EL (cell line): ENCODE data around the gene CDON.

Source experiments
- DNase-seq: peaks from one replicate; pipeline ENCODE4 v3.0.0-alpha.2; 2016

The CDON gene

GRCh38 chr11:126062679-126063506 is at the start of gene CDON:
Gene CDON (minus strand): TSS chr11:126062866. CDS start chr11:126023476, 39,390 bp downstream.
- DNase-seq: peak; percentile 89

- no peak for DNase-seq
Observed at GRCh38 chr11:126111458-126112116, 48.9 kb upstream of the CDON start.

- DNase-seq: peak; percentile 70
Observed at GRCh38 chr11:126109941-126110731, 47.5 kb upstream of the CDON start.

GRCh38 chr11:126106594-126107328 is 44.1 kb upstream of the CDON start:
- no peak for DNase-seq

GRCh38 chr11:126105748-126106080 is 43.0 kb upstream of the CDON start:
- DNase-seq: no peak

- DNase-seq: no peak
Observed at GRCh38 chr11:126105022-126105747, 42.5 kb upstream of the CDON start.

GRCh38 chr11:126104420-126104819 is 41.8 kb upstream of the CDON start:
- no peak for DNase-seq

GRCh38 chr11:126103150-126103549 is 40.5 kb upstream of the CDON start:
- no peak for DNase-seq

GRCh38 chr11:126102436-126102981 is 39.8 kb upstream of the CDON start:
- DNase-seq: no peak

GRCh38 chr11:126101930-126102283 is 39.2 kb upstream of the CDON start:
- DNase-seq: no peak

- DNase-seq: no peak
Observed at GRCh38 chr11:126101251-126101929, 38.7 kb upstream of the CDON start.

- no peak for DNase-seq
Observed at GRCh38 chr11:126100716-126101115, 38.0 kb upstream of the CDON start.

- no peak for DNase-seq
Observed at GRCh38 chr11:126098204-126098769, 35.6 kb upstream of the CDON start.

- DNase-seq: no peak
Observed at GRCh38 chr11:126095745-126096144, 33.1 kb upstream of the CDON start.

GRCh38 chr11:126090452-126090851 is 27.8 kb upstream of the CDON start:
- no peak for DNase-seq

- no peak for DNase-seq
Observed at GRCh38 chr11:126088999-126089398, 26.3 kb upstream of the CDON start.

GRCh38 chr11:126086248-126086647 is 23.6 kb upstream of the CDON start:
- DNase-seq: no peak

- no peak for DNase-seq
Observed at GRCh38 chr11:126084608-126084912, 21.9 kb upstream of the CDON start.

- no peak for DNase-seq
Observed at GRCh38 chr11:126083829-126084607, 21.4 kb upstream of the CDON start.
